KMS-11 (cell line): ENCODE results near the gene NOS1AP.

Source experiments
- H2AFZ ChIP-seq: fragments of 200-600 bp; sonication (generic); 2 replicates; pipeline ENCODE4 v1.6.1; 2016; ENCODE audit warnings: antibody characterized with exemption, mixed run types, low read depth
- H3K27ac ChIP-seq: fragments of 200-600 bp; sonication (generic); 2 replicates; pipeline ENCODE4 v1.6.1; 2016; ENCODE audit warnings: mild to moderate bottlenecking, mixed run types
- H3K27me3 ChIP-seq: fragments of 200-600 bp; sonication (generic); 2 replicates; pipeline ENCODE4 v1.6.1; 2017; ENCODE audit warnings: mild to moderate bottlenecking, low read depth, mixed run types, moderate library complexity; ENCODE audit not compliant: insufficient read depth
- H3K36me3 ChIP-seq: fragments of 200-600 bp; sonication (generic); 2 replicates; pipeline ENCODE4 v1.6.1; 2017; ENCODE audit warnings: mild to moderate bottlenecking, mixed run types; ENCODE audit not compliant: insufficient read depth
- H3K4me1 ChIP-seq: fragments of 200-600 bp; sonication (generic); 2 replicates; pipeline ENCODE4 v1.6.1; 2016; ENCODE audit warnings: mild to moderate bottlenecking, low read depth, mixed run types; ENCODE audit not compliant: poor library complexity, severe bottlenecking
- H3K4me2 ChIP-seq: fragments of 200-600 bp; sonication (generic); 2 replicates; pipeline ENCODE4 v1.7.0; 2016; ENCODE audit warnings: mild to moderate bottlenecking, mixed run types
- H3K4me3 ChIP-seq: fragments of 200-600 bp; sonication (generic); IDR thresholded peaks from 2 replicates; pipeline ENCODE4 v1.6.1; 2017; ENCODE audit warnings: low read depth, low read length, mixed read lengths; ENCODE audit not compliant: insufficient read depth
- H3K79me2 ChIP-seq: fragments of 200-600 bp; sonication (generic); 2 replicates; pipeline ENCODE4 v1.6.1; 2016; ENCODE audit warnings: low read depth, mixed run types; ENCODE audit not compliant: insufficient read depth
- H3K9ac ChIP-seq: fragments of 200-600 bp; sonication (generic); 2 replicates; pipeline ENCODE4 v1.6.1; 2016; ENCODE audit warnings: mild to moderate bottlenecking, mixed run types
- H4K20me1 ChIP-seq: fragments of 200-600 bp; sonication (generic); 2 replicates; pipeline ENCODE4 v1.6.1; 2016; ENCODE audit warnings: mild to moderate bottlenecking, mixed run types; ENCODE audit not compliant: insufficient read depth
- TF ChIP-seq, protein P1 (sequence below): fragments of 200-600 bp; sonication (generic); conservative IDR thresholded peaks from 2 replicates; pipeline ENCODE4 v1.6.1; 2017; ENCODE audit warnings: low read depth, mild to moderate bottlenecking, antibody characterized with exemption, low read length, moderate library complexity, mixed read lengths

Gene NOS1AP

DNA sequence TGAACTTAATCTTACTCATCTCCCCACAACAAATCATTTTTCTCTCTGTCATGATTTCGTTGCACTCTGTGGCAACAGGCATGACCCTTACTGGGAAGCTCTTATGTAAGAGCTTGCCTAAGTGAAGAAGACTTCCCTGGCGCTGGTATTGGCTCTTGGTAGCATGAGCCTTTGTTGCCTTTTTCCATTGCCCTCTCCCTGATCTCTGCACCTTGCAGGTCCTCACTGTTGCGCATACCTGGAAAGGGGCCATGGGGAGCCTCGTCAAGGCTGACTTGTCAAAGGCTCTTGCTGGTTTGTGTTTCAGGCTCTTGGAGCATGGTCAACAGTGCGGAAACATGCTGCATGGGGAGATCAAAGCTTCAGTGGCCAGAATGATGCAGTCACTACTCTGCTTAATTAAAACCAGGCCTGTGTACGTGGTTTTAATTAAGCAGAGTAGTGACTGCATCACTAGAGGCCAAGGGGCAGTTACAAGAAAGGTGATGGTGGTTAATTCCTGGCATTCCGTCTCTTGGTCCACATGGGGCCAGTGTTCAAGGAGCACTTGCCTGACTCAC is 165.8 kb downstream of the NOS1AP start:
- Histone ChIP-seq H3K79me2 (no peaks in the 10 kb centered on the region), H3K27ac (no peak overlapping the region), H3K4me2 (no peak overlapping the region), H3K36me3 (no peaks in the 10 kb centered on the region), H3K27me3 (no peaks in the 10 kb centered on the region), H4K20me1 (no peaks in the 10 kb centered on the region), H3K4me1 (peaks cover 9% of the 10 kb centered on the region), H3K4me3 (no peak overlapping the region), H3K9ac (no peak overlapping the region), H2AFZ (no peak overlapping the region)
- TF ChIP-seq, protein P1, sequence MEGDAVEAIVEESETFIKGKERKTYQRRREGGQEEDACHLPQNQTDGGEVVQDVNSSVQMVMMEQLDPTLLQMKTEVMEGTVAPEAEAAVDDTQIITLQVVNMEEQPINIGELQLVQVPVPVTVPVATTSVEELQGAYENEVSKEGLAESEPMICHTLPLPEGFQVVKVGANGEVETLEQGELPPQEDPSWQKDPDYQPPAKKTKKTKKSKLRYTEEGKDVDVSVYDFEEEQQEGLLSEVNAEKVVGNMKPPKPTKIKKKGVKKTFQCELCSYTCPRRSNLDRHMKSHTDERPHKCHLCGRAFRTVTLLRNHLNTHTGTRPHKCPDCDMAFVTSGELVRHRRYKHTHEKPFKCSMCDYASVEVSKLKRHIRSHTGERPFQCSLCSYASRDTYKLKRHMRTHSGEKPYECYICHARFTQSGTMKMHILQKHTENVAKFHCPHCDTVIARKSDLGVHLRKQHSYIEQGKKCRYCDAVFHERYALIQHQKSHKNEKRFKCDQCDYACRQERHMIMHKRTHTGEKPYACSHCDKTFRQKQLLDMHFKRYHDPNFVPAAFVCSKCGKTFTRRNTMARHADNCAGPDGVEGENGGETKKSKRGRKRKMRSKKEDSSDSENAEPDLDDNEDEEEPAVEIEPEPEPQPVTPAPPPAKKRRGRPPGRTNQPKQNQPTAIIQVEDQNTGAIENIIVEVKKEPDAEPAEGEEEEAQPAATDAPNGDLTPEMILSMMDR, result no peak

DNA sequence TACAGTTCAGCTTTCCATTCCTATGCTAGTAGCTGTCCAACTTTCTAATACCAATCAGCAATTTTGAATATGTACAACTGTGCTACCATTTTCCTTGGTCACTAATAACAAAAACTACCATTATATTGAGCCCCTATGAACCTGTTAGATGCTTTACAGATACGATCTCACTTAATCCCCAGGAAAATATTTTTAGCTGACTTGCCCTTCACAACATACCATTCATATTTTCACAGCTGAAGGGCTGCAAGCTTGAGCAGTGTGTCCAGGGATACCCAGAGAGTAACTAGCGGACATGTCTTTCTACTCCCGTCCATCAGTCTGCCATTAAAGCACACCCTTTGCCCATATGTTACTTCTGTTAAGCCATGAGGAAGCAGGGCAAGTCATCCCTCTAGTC is 166.7 kb downstream of the NOS1AP start:
- Histone ChIP-seq H4K20me1 (no peaks in the 10 kb centered on the region), H3K27ac (no peak overlapping the region), H2AFZ (no peak overlapping the region), H3K4me3 (no peak overlapping the region), H3K9ac (no peak overlapping the region), H3K4me2 (no peak overlapping the region), H3K36me3 (no peaks in the 10 kb centered on the region), H3K4me1 (no peaks in the 10 kb centered on the region), H3K27me3 (no peaks in the 10 kb centered on the region), H3K79me2 (no peaks in the 10 kb centered on the region)
- TF ChIP-seq, protein P1, result no peak

DNA sequence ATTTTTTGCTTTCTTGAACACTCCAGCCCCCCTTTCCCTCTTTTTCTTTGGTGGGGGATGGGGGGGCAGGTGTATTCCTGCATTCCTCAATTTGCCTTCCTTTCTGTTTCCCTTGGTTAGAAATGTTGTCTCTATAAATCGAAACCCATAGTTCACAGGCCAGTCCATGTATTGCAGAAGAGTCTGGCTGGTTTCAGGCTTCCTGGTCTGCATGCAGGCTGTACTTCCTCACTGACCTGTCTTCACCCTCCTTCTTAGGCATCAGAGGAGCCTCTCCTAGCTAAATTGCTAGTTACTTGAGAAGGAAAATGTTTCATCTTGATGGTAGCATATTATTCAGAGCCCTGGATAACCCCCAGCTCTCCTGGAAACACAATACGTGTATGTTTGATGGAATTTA is 167.1 kb downstream of the NOS1AP start:
- Histone ChIP-seq H3K27me3 (no peaks in the 10 kb centered on the region), H3K4me1 (no peaks in the 10 kb centered on the region), H3K36me3 (no peaks in the 10 kb centered on the region), H3K27ac (no peak overlapping the region), H4K20me1 (no peaks in the 10 kb centered on the region), H3K9ac (no peak overlapping the region), H3K4me2 (no peak overlapping the region), H2AFZ (no peak overlapping the region), H3K79me2 (no peaks in the 10 kb centered on the region), H3K4me3 (no peak overlapping the region)
- TF ChIP-seq, protein P1, result no peak

DNA sequence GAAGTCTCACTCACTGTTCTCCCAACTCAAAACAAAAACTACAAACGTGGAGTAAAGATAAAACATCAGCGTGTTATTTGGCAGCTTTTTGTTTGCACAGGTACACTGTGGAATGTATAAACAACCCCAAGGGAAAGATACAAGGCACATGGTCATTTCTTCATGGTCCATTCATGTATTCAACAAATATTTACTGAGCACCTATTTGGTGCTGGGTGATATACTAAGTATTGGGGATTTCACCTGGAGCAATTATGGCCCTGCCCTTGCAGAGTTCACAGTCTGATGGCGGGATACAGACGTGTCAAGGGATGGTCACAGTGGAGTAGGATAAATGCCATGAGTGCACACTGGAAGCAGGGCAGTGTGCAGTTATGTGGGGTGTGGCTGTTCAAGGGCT is 171.1 kb downstream of the NOS1AP start:
- Histone ChIP-seq H4K20me1 (no peaks in the 10 kb centered on the region), H2AFZ (no peak overlapping the region), H3K4me2 (no peak overlapping the region), H3K9ac (no peak overlapping the region), H3K36me3 (no peaks in the 10 kb centered on the region), H3K27ac (no peak overlapping the region), H3K27me3 (no peaks in the 10 kb centered on the region), H3K79me2 (no peaks in the 10 kb centered on the region), H3K4me3 (no peak overlapping the region), H3K4me1 (no peaks in the 10 kb centered on the region)
- TF ChIP-seq, protein P1, result no peak
